Measurements from ENCODE around the gene HLF. TPM values are rescaled to one million over a fixed set of nuclear protein-coding genes. Genes with fewer than 3 reads are reported as not detected.

HLF gene
- total RNA-seq, 3 donors from 2014 or later, result 1.3 to 34.9 (median 3.5) TPM

GRCh38 chr17:55296699-55297098 lies 31.9 kb downstream of the HLF start:
- Histone ChIP-seq H3K9me3 (no peaks in the 10 kb centered on the region), H3K4me3 (no peak overlapping the region), H3K36me3 (ENCODE audit: low read depth) (no peaks in the 10 kb centered on the region), H3K4me1 (ENCODE audit: low read depth) (no peaks in the 10 kb centered on the region)
- no peak for ATAC-seq
- intact Hi-C loops (cut with DNase I, micrococcal nuclease), result no loop called here
- no peak for DNase-seq
- TF ChIP-seq CTCF (IDR thresholded peaks at IDR 0.05), result no peak

GRCh38 chr17:55298111-55298730 lies 33.5 kb downstream of the HLF start:
- Histone ChIP-seq H3K9me3 (no peaks in the 10 kb centered on the region), H3K36me3 (ENCODE audit: low read depth) (no peaks in the 10 kb centered on the region), H3K4me3 (no peak overlapping the region), H3K4me1 (ENCODE audit: low read depth) (no peaks in the 10 kb centered on the region)
- intact Hi-C loops (cut with DNase I, micrococcal nuclease), result no loop called here
- ATAC-seq (no peak), DNase-seq (no peak)
- no peak for TF ChIP-seq CTCF (IDR thresholded peaks at IDR 0.05)

GRCh38 chr17:55299162-55299838 lies 34.5 kb downstream of the HLF start:
- ATAC-seq (no peak), DNase-seq (no peak)
- TF ChIP-seq CTCF (IDR thresholded peaks at IDR 0.05), result no peak
- no peaks in the 10 kb centered on the region for H3K9me3 ChIP-seq
- H3K4me3 ChIP-seq, result no peak overlapping the region
- intact Hi-C loops (cut with DNase I, micrococcal nuclease), result no loop called here
- no peaks in the 10 kb centered on the region for H3K36me3 ChIP-seq (ENCODE audit: low read depth)
- H3K4me1 ChIP-seq (ENCODE audit: low read depth), result no peaks in the 10 kb centered on the region

GRCh38 chr17:55299890-55300289 lies 35.1 kb downstream of the HLF start:
- H3K4me1 ChIP-seq (ENCODE audit: low read depth), result no peaks in the 10 kb centered on the region
- no peak for DNase-seq
- no peaks in the 10 kb centered on the region for H3K9me3 ChIP-seq
- no peak for TF ChIP-seq CTCF (IDR thresholded peaks at IDR 0.05)
- H3K4me3 ChIP-seq, result no peak overlapping the region
- ATAC-seq, result no peak
- intact Hi-C loops (cut with DNase I, micrococcal nuclease), result no loop called here
- H3K36me3 ChIP-seq (ENCODE audit: low read depth), result no peaks in the 10 kb centered on the region

- H3K36me3 ChIP-seq (ENCODE audit: low read depth), result no peaks in the 10 kb centered on the region
- intact Hi-C loops (cut with DNase I, micrococcal nuclease), result no loop called here
- H3K9me3 ChIP-seq, result no peaks in the 10 kb centered on the region
- H3K4me3 ChIP-seq, result no peak overlapping the region
- no peak for DNase-seq
- H3K4me1 ChIP-seq (ENCODE audit: low read depth), result no peaks in the 10 kb centered on the region
- TF ChIP-seq CTCF (IDR thresholded peaks at IDR 0.05), result no peak
- no peak for ATAC-seq
Observed at GRCh38 chr17:55300479-55301290, 35.9 kb downstream of the HLF start.

Measured in mucosa of descending colon (tissue), 3 donors.